MM.1S (cell line): ENCODE data around the gene HIVEP1.

Experiments
- EZH2phosphoT487 ChIP-seq: fragments of 300-600 bp; sonication (generic); IDR thresholded peaks from 2 replicates; pipeline ENCODE4 v1.6.1; 2018; ENCODE audit warnings: antibody characterized with exemption, low read length
- TF ChIP-seq, protein P1 (sequence below): fragments of 300-600 bp; sonication (generic); IDR thresholded peaks from 2 replicates; pipeline ENCODE4 v1.5.1; 2016; ENCODE audit warnings: antibody characterized with exemption, low read length, mixed read lengths

DNA sequence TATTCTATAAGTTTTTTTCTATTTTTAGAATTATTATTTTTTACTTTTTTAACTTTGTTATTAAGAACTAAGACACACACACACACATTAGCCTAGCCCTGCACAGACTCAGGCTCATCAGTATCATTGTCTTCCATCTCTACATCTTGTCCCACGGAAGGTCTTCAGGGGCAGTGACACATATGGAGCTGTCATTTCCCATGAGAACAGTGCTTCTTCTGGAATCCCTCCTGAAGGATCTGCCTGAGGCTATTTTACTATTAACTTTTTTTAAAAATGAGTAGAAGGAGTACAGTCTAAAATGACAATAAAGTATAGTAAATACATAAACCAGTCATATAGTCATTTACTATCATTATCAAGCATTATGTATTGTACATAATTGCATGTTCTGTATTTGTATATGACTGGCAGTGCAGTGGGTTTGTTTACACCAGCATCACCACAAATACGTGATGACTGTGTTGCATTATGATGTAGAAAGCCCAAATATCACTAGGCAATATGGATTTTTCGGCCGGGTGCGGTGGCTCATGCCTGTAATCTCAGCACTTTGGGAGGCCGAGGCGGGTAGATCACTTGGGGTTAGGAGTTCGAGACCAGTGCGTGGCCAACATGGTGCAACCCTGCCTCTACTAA, 57.9 kb downstream of the HIVEP1 start:
- TF ChIP-seq, protein P1, sequence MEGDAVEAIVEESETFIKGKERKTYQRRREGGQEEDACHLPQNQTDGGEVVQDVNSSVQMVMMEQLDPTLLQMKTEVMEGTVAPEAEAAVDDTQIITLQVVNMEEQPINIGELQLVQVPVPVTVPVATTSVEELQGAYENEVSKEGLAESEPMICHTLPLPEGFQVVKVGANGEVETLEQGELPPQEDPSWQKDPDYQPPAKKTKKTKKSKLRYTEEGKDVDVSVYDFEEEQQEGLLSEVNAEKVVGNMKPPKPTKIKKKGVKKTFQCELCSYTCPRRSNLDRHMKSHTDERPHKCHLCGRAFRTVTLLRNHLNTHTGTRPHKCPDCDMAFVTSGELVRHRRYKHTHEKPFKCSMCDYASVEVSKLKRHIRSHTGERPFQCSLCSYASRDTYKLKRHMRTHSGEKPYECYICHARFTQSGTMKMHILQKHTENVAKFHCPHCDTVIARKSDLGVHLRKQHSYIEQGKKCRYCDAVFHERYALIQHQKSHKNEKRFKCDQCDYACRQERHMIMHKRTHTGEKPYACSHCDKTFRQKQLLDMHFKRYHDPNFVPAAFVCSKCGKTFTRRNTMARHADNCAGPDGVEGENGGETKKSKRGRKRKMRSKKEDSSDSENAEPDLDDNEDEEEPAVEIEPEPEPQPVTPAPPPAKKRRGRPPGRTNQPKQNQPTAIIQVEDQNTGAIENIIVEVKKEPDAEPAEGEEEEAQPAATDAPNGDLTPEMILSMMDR = no peak
- no peak for TF ChIP-seq EZH2phosphoT487
